HG03354 (cell line): ENCODE measurements around the gene PEX14.

Source experiments
- ATAC-seq: cut with Tn5 transposase; IDR thresholded peaks from one replicate; pipeline ENCODE4 v1.9.1; 2021; ENCODE audit warnings: mild to moderate bottlenecking; ENCODE audit not compliant: unreplicated experiment, poor library complexity, severe bottlenecking

The PEX14 gene

DNA sequence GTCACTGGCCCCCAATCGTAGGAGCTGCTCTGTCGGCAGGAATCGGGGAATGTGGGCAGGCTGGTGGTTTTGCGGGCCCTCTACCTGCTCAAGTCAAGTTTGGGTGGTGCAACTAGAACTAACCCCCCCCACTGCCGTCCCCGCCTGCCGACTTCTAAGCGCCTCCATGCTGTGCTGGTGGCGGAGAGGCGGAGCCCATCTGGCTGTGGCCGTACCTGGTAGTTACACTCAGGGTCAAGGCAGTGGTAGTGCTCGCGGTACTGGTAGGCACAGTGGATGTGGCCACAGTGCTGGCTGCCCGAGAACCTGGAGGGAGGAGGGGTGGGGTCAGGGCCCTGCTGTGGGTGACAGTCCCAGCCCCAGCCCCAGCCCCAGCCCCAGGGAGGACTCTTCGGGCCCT lies 181.7 kb downstream of the PEX14 start:
- ATAC-seq: no peak

DNA sequence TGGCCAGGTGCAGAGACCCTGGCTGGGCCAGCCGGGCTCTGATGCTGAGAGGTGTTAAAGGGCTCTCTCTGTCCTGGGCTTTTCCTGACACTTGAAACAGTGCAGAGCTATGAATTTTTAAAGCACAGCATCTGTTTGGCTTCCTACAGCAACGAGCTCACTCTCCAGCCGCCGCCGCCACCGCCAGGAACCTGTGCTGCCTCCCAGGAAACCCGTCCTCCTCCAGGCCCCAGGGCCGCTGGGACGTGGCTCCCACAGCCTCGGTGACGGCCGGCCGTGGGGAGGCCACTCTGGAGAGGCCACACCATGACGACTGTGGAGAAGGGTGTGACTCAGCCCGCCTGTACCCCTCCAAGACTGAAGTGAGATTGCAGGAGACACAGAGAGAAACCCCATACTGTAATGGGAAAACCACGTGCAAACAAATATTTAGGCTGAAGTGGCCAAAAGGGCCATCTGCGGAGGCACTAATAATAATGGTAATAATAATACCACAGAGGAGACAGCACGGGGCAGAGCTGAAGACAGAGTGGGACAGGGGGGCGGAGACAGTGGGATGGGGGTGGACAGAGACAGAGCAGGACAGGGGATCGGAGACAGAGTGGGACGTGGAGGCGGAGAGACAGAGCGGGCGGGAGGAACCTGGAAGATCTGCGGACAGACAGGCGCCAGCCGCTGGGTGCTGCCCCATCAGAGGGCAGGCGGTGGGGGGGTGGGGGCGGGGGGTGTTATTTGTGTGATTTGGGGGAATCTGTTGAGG lies 182.5 kb downstream of the PEX14 start:
- ATAC-seq: no peak

DNA sequence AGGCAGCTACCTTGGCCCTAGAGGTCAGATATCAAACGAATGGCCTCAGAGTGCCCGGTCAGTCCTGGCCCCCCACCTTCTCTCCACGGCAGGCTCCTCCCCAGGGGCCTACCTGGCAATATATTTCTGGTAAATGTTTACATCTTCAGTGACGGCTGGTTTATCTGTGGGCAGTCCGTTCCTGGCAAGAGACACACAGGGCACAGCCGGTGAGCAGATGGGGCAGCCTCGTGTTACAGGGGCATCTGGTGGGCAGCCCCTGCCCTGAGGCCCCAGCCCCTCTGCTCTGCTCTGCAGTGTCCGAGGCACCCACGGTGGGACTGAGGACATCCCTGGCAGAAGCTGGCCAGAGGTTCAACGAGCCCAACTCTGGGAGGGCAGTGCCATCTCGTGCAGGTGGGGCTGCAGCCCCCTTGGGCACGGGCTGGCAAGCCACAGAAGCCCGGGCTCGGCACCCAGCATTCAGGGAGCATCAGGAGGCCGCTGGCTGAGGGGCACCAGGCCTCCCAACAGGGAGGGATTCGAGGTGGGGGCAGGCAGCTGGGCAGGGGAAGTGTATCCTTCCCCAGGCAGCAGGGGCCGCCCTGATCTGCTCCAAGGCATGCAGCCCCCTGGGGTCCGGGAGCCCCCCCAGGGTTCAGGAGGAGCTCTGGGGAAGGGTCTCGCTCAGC lies 183.8 kb downstream of the PEX14 start:
- no peak for ATAC-seq

DNA sequence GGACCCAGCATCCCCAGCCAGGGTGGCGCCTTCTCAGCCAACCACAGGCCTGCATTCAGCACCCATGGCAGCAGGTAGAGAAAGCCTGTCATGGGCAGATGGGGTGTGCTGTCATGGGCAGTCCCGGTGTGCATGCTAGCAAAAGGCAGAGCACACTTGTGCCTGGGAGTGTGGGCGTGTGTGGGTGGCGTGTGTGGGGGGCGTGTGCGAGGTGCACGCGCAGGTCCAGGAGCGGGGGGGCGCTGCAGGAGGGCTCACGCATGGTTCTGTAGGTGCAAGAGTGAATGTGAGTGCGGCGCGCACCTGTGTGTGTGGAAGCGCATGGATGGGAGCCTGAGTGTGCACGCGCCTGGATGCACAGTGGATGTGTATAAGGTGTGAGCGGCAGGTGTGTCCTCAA lies 184.5 kb downstream of the PEX14 start:
- no peak for ATAC-seq

DNA sequence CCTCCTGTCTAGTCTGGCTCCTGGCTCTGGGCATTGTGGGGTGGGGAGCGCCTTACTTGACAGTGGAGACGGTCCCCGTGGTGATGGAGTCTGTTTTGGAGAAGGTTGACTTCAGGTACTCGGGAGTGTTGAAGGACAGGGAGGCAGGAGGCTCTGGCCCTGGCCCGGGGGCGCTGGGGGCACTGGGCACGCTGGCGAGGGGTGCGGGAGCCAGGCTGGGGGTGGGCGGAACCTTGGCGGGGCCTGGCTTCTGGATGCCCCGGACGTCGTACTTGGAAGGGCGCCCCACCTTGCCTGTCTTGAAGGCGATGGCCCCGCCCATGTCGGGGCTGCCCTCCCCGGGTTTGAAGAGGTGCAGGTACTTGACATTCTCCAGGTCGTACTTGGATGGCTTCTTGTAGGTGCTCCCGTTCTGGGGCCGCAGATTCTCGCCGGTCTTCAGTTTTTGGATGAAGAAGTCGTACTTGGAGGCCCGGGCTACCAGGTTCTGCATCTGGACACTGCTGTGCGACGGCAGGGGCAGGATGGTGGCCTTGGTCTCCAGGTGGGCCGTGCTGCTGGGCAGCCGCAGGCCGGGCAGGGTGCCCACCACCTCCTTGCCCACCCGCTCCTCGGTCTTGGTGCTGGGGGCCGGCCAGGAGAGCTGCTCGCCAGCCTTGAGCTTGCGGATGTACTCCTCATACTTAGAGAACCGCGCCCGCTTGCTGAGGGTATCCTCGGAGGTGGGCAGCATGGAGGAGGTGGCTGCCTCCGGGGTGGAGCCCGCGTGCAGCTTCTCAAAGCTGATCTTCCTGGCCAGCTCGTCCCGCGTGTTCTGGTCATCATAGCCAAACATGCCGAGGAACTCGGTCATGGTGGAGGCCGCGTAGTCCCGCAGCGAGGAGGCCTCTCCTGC lies 185.1 kb downstream of the PEX14 start:
- ATAC-seq: no peak

DNA sequence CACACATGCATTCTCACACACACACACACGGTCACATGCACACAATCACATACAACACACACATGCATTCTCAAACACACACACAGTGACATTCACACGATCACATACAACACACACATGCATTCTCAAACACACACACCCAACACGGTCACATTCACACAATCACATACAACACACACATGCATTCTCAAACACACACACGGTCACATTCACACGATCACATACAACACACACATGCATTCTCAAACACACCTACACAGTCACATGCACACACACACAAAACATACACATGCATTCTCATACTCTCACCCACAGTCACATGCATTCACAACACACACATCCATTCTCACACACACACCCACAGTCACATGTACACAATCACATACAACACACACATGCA lies 186.7 kb downstream of the PEX14 start:
- ATAC-seq: no peak

DNA sequence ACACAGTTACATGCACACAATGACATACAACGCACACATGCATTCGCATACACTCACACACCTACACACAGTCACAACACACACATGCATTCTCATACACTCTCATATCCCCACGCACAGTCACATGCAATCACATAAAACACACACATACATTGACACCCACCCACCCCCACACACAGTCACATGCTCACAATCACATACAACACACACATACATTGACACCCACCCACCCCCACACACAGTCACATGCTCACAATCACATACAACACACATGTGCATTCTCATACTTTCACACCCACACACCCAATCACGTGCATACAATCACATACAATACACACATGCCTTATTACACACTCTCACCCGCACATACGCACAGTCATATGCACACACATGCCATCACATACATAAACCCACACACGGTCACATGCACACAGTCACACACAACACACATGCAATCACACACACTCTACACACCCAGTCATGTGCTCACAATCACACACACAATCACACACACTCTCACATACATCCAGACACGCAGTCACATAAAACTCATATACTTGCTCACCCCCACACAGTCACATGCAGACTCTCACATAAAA lies 187.4 kb downstream of the PEX14 start:
- no peak for ATAC-seq

DNA sequence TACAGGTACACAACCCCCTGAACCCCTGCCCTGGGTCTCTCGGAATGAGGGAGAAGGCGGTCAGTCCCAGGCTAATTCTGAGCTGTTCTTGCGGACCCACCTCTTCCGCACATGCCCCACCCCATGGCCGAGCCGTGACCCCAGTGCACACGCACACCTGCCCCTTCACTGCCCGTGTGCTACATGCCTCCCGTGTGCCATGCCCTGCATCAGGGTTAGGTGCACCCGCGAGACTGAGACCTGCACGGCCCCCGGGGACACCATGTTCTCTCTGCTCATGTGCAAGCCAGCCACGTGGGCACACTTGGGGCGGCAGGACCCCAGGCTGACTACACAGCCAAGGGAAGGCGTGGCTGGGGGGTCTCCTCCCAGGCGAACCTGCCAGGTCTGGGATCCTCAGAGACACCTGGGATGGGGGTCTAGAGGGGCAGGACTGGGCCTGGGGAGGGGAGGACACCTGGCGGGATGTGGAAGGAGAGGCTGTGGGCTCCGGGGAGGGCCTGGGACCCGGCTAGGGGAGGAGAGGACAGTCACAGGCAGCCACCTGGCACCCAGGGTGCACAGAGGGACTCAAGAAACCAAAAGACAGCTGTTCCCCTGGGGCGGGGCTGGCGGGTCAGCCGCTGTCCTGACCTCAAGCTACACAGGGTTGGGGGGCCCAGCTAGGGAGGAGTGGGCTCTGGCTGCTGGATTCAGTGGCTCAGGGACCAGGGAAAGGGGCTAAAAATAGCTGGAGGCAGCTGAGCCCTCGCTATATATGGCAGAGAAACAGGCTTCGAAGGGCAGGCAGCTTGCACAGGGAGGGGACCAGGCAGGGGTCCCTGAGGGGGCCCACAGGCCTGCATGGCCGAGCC lies 188.3 kb downstream of the PEX14 start:
- no peak for ATAC-seq

DNA sequence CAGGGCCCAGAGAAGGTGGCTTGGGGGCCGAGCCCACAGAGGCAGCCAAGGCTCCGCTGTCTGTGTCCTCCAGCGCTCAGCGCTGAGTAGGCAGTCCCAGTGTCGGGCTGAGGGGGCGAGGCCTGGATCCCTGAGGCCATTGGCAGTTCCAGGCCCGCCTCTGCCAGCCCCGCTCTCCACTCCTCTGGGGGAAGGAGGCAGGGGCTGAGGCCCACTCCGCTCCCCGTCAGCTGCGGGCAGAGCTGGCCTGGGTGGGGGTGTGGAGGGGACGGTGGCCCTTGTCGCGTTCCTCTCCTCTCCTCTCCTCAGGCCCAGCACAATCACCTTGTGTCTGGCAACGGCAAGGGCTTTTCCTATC lies 188.9 kb downstream of the PEX14 start:
- ATAC-seq: no peak

DNA sequence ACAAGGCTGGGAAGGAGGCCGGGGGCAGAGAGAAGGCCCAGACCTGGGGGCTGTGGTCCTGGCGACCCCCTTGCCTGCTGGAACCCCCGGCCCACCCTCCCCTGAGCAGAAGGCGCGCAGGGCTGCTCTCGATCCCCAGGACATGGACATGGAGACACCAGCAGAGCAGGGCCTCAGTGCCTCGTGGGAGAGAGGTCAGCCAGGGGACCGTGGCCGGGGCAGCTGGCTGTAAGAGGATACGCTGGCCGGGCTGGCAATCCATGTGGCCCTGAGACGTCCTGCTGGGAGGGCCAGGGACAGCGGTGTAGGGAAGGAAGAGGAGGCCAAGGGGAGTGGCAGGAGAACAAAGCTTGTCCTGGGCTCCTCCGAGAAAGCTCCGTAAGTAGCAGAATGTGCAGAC lies 189.5 kb downstream of the PEX14 start:
- ATAC-seq: no peak

DNA sequence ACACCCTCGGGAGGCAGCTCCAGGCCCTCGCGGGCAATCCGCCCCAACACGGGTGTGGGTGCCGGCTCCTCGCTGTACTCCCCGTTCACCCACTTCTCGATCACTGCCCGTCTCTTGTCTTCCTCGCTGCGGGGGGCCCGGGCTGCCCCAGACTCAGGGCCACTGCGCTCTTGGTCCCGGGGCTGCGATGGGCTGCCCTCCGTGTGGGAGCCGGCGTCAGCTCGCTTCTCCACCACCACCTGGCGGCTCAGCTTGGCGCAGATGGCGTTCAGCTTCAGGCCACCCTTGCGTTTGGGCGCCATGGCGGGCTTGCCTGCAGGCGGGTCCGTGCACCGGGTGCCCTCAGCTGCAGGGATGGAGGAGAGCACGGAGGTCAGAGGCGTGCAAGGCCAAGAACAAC lies 190.5 kb downstream of the PEX14 start:
- ATAC-seq: no peak

DNA sequence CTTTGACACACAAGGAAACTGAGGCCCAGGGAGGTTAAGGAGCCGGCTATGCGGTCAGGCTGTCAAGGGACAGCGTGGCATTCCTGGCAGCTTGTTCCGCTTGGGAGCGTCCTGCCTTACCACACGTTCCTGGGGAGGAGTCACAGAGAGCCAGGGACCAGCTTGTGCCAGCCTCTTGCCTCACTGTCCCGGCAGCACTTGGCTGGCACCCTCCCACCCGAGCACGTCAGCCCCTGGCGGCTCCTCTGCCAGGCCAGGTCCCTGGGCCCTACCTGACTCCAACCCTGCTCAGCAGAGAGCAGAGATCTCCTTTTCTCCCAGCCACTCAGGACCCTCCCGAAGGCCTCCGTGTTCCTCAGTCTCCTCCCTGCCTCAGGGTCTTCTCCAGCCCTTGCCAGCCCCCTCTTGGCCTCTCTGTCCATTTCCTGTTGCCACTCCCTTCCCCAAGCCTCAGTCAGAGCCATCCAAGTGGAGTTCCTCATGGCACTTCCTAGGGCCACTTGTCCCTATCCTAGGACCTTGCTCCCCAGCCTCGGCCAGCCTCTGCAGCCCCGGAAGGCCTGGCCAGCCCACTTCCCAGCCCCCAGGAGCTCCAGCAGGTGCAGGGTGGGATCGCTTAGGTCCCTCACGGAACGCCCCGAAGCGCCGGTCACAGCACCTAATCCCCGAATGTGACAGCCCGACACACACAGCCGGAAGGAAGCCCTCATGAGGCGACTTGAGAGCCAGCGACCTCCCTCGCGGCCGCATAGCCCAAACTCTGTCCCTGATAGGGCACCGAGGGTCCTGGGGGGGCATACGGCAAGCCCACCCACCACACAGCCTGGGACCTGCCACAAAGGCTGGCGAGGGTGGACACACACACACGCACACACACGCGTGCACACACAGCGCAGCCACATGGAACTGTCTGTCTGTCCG lies 191.4 kb downstream of the PEX14 start:
- no peak for ATAC-seq

DNA sequence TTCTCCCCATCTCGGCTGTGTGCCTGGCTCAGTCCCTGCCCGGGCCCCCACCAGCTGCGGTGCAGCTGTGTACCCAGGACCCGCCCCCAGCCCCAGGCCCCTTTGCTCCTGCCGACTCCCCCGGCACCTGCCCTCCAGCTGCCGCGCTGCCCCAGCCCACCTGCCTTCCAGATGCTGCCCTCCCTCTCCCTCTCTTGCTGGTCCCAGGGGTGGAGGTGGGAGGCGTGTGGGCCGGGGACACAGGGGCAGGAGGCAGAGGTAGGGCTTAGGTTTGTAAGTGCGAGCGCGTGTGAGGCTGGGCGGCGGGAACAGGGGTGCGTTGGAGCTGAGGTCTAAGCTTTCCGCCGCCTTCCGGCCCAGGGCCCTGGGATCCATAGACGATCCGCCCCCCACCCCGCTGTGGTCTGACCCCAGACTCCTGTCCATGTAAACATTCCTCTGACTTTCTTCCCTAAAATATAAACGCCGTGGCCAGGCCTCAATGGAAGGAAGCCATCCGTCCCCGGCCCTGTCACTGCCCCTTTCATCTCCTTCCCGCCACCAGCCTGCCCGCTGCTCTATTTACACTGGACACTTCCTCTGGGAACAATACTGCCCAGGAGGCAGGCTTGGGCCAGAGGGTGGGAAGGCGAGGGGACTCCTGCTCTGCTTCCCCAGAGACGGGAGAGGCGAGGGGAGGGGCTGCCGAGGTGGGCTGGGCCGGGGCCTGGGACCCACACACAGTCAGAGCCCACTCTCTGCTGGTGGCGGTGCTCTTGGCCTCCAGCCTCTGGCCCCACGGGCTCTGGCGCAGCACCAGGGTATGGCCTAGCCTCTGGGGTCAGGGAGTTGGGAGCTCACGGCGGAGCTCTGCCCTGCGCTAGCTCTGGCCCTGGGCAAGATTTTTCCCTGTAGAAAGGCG lies 193.4 kb downstream of the PEX14 start:
- ATAC-seq: no peak

DNA sequence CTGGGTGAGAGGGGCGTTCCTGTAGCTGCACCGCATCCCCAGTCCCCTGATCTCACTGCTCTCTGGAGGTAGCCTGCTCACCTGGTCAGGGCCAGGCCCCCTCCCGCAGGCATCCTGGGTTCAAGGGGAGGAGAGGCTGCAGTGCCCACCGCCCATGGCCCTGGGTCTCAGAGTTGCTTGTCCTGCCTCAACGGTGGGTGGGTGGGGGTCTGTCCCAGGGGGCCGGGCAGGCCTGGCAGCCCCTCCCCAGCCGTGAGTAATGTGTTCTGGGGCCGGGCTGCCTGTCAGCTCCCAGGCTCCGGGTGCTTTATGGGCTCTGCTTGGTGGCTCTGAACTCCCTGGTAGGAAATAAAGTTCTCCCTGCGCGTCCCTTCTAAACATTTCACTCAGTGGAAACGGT lies 194.8 kb downstream of the PEX14 start:
- no peak for ATAC-seq

DNA sequence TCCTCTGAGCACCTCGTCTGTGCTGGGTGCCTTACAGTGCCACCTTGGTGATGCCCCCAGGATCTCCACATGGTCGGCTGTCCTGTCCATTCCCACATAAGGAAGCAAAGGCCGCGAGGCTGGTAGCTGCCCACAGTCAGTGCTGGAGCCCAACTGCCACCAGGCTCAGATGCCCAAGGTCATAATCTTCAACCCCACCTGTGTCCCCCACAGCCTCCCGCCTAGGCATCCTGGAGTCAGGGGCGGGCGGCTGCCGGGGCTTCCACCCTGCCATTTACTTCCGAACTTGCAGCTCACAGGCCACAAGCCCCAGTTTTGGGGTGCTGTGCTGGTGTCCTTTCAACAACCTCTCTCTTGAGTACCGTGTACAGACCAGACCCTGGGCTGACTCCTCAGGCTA lies 195.4 kb downstream of the PEX14 start:
- no peak for ATAC-seq

DNA sequence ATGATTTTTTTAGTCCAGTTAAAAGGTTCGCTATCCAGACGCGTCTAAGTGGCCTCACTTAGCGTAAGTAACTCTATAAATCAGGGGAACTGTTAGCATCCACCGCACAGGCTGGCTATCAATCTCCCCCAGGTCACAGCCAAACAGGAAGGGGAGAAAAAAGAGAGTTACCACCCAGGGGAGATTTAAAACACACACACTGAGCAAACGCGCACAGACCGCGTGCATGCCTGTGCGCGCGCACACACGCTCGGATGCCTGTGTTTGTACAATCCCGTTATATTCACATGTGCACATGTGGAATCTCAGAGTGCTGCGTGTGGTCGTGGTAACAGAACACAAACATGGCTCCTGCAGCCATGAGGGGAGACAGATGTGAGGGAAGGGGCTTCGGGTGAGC lies 196.3 kb downstream of the PEX14 start:
- no peak for ATAC-seq

DNA sequence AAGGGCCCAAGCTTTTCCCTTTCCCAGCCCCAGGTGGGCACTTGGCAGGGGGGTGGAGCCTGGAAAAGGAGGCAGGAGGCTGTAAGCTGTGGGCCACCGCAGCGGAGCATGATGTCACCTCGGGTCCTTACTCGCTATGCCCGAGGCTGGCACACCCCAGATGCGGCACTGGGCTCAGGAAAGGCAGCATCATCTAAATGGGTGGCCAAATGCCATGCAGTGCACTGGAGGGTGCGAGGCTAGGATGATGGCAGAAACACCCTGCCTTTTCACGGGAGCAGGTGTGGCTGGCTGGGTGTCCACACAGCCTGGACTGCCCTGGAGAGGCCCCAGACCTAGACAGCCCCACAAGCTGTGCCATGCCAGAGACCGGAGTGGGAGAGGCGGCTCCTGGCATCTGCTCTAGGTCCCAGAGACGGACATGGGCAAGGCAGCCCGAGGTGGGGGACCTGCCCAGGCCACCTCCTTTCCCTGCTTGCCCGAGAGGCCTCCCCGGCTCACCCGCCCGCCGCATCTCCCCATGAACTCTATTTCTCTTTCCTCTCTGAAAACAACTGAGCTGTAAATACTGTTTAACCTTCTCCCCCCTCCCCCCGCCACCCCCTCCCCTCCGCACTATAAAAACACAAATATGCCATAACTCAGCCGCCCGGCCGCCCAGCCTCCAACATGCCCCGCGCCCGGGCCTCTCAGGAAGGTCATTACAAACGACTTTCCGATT lies 197.0 kb downstream of the PEX14 start:
- ATAC-seq: no peak
